ENCODE data around the gene RBM33.

The RBM33 gene

GRCh38 chr7:155829796-155830470 lies 185.5 kb downstream of the RBM33 start:
- no peak for DNase-seq (ENCODE audit: low read depth)

Measured in GM04504 (cell line).